HepG2 (cell line): ENCODE measurements around the gene KLF16. TPM values are rescaled to one million over a fixed set of nuclear protein-coding genes. Genes with fewer than 3 reads are reported as not detected.

Experiments
- CREBL2 ChIP-seq: sonication (generic); formaldehyde crosslinking; IDR thresholded peaks from 2 replicates; pipeline ENCODE4 v1.8.1; 2023; ENCODE audit warnings: missing genetic modification reagents, mild to moderate bottlenecking, borderline replicate concordance
- DBP ChIP-seq: sonication (generic); formaldehyde crosslinking; IDR thresholded peaks from 2 replicates; pipeline ENCODE4 v1.4.0; 2020; ENCODE audit warnings: missing genetic modification reagents; ENCODE audit errors: not compliant biosample characterization
- FIP1L1 ChIP-seq: fragments of 200-400 bp; formaldehyde crosslinking; IDR thresholded peaks from 2 replicates; pipeline ENCODE4 v1.6.1; 2018; ENCODE audit warnings: low read depth, mild to moderate bottlenecking, low read length, moderate library complexity, borderline replicate concordance; ENCODE audit not compliant: insufficient read depth
- MXD4 ChIP-seq: IDR thresholded peaks from 2 replicates; pipeline ENCODE4 v1.6.1; 2016; ENCODE audit warnings: mild to moderate bottlenecking, missing biosample characterization, missing genetic modification reagents
- ZNF407 ChIP-seq: sonication (generic); formaldehyde crosslinking; IDR thresholded peaks from one replicate; pipeline ENCODE4 v1.5.1; 2020; ENCODE audit warnings: mild to moderate bottlenecking, missing genetic modification reagents; ENCODE audit errors: not compliant biosample characterization
- ZNF441 ChIP-seq: sonication (generic); formaldehyde crosslinking; IDR thresholded peaks from 2 replicates; pipeline ENCODE4 v1.7.0; 2021; ENCODE audit warnings: missing genetic modification reagents, borderline replicate concordance
- ZNF776 ChIP-seq: sonication (generic); formaldehyde crosslinking; IDR thresholded peaks from 2 replicates; pipeline ENCODE4 v1.4.0; 2020; ENCODE audit warnings: mild to moderate bottlenecking, missing genetic modification reagents
- ZNF777 ChIP-seq: sonication (generic); formaldehyde crosslinking; IDR thresholded peaks from 2 replicates; pipeline ENCODE4 v1.4.0; 2020; ENCODE audit warnings: missing genetic modification reagents
- ZNF816 ChIP-seq: sonication (generic); formaldehyde crosslinking; IDR thresholded peaks from 2 replicates; pipeline ENCODE4 v1.8.0; 2022; ENCODE audit warnings: missing genetic modification reagents, mild to moderate bottlenecking, borderline replicate concordance
- polyA plus RNA-seq, 8 experiments: library from polyadenylated mRNA; depleted of rRNA in 3 of 8; stranded (reverse) in 7 of 8; unstranded in 1 of 8; fragments of >200 nt; fragmentation: Illumina TruSeq in 4 of 8; extraction: Trizol in 4 of 8; gene quantifications; 2 replicates each; pipeline versions ENCODE4 v1.2.1 to v1.2.3, GENCODE V29; 2011 to 2016; ENCODE audit warnings: low read depth in 4 of 8, missing spikeins in 1 of 8, mixed read lengths in 1 of 8; ENCODE audit not compliant: insufficient read depth in 1 of 8
- total RNA-seq, 5 experiments: library from RNA; depleted of rRNA; stranded (reverse); fragments of >200 nt; fragmentation: Illumina TruSeq; extraction: Trizol; gene quantifications; 2 replicates each; pipeline ENCODE4 v1.2.3, GENCODE V29; 2016; ENCODE audit warnings: low read depth in 1 of 5
- TF ChIP-seq, protein P1 (sequence below): sonication (generic); formaldehyde crosslinking; conservative IDR thresholded peaks from 2 replicates; pipeline ENCODE4 v1.8.1; 2023; ENCODE audit warnings: missing genetic modification reagents

The KLF16 gene
- total and polyA plus RNA-seq, 2 of the 13 experiments (the other 11 are each of a cell fraction or from before 2014, with no cell fraction given) = 3.5 to 6.7 TPM

GRCh38 chr19:1863638-1864479 lies 480 bp upstream of the KLF16 start (continued):
- TF ChIP-seq ZNF407 (CRISPR knock-in tag) = no peak
- no peak for TF ChIP-seq ZNF441
- no peak for TF ChIP-seq CREBL2
- TF ChIP-seq, protein P1, sequence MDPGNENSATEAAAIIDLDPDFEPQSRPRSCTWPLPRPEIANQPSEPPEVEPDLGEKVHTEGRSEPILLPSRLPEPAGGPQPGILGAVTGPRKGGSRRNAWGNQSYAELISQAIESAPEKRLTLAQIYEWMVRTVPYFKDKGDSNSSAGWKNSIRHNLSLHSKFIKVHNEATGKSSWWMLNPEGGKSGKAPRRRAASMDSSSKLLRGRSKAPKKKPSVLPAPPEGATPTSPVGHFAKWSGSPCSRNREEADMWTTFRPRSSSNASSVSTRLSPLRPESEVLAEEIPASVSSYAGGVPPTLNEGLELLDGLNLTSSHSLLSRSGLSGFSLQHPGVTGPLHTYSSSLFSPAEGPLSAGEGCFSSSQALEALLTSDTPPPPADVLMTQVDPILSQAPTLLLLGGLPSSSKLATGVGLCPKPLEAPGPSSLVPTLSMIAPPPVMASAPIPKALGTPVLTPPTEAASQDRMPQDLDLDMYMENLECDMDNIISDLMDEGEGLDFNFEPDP (CRISPR knock-in tag) = no peak
- TF ChIP-seq ZNF777 (CRISPR knock-in tag) = peak; percentile 40; the same call in 1 of the 2 replicates
- no peak for TF ChIP-seq FIP1L1
- peak; percentile 97 for TF ChIP-seq MXD4 (CRISPR knock-in tag)
- TF ChIP-seq DBP = no peak
- peak; percentile 73; the same call in 1 of the 2 replicates for TF ChIP-seq ZNF776 (CRISPR knock-in tag)
- TF ChIP-seq ZNF816 (CRISPR knock-in tag) = peak; percentile 75; the same call in 1 of the 2 replicates
